C4-2B (cell line): ENCODE results near the gene UBR1.
"Not testable (repeated sequence)": the region's sequence is repeated elsewhere in the genome, so short reads cannot be mapped to it uniquely, and the experiment has no call there.

Source experiments
- H3K27ac ChIP-seq: fragments of 450-650 bp; 2 replicates; pipeline ENCODE4 v1.5.1; 2017
- CTCF ChIP-seq: fragments of 450-650 bp; conservative IDR thresholded peaks from 2 replicates; pipeline ENCODE4 v1.5.1; 2017; ENCODE audit warnings: mild to moderate bottlenecking
- ZFX ChIP-seq: fragments of 450-650 bp; IDR thresholded peaks from 2 replicates; pipeline ENCODE4 v1.6.1; 2017

Gene UBR1

GRCh38 chr15:43009206-43009605 lies 96.6 kb downstream of the UBR1 start:
- H3K27ac ChIP-seq = no peak overlapping the region
- no peak for TF ChIP-seq ZFX
- no peak for TF ChIP-seq CTCF

- TF ChIP-seq CTCF (no peak), ZFX (no peak)
- no peak overlapping the region for H3K27ac ChIP-seq
Observed at GRCh38 chr15:43008150-43008549, 97.7 kb downstream of the UBR1 start.

GRCh38 chr15:43007551-43007950 lies 98.3 kb downstream of the UBR1 start:
- TF ChIP-seq ZFX (no peak), CTCF (no peak)
- H3K27ac ChIP-seq = no peak overlapping the region

GRCh38 chr15:43006991-43007390 lies 98.8 kb downstream of the UBR1 start:
- H3K27ac ChIP-seq = no peak overlapping the region
- TF ChIP-seq ZFX = no peak

GRCh38 chr15:43004886-43005595 lies 100.8 kb downstream of the UBR1 start:
- not testable (repeated sequence) for H3K27ac ChIP-seq

GRCh38 chr15:42999201-42999779 lies 106.5 kb downstream of the UBR1 start:
- no peak for TF ChIP-seq ZFX
- no peak for TF ChIP-seq CTCF
- no peak overlapping the region for H3K27ac ChIP-seq

- no peak for TF ChIP-seq CTCF
- TF ChIP-seq ZFX = no peak
Observed at GRCh38 chr15:42996871-42997270, 109.0 kb downstream of the UBR1 start.

GRCh38 chr15:42994546-42994945 lies 111.3 kb downstream of the UBR1 start:
- TF ChIP-seq CTCF (no peak), ZFX (no peak)
- H3K27ac ChIP-seq = no peak overlapping the region

More at GRCh38 chr15:42996871-42997270, 109.0 kb downstream of the UBR1 start:
- no peak overlapping the region for H3K27ac ChIP-seq
